ENCODE measurements around the gene MRPS18B. TPM values are rescaled to one million over a fixed set of nuclear protein-coding genes. Genes with fewer than 3 reads are reported as not detected.

MRPS18B gene
- total and polyA plus RNA-seq, 2 donors from 2014 or later = 62.1 to 135 TPM

DNA sequence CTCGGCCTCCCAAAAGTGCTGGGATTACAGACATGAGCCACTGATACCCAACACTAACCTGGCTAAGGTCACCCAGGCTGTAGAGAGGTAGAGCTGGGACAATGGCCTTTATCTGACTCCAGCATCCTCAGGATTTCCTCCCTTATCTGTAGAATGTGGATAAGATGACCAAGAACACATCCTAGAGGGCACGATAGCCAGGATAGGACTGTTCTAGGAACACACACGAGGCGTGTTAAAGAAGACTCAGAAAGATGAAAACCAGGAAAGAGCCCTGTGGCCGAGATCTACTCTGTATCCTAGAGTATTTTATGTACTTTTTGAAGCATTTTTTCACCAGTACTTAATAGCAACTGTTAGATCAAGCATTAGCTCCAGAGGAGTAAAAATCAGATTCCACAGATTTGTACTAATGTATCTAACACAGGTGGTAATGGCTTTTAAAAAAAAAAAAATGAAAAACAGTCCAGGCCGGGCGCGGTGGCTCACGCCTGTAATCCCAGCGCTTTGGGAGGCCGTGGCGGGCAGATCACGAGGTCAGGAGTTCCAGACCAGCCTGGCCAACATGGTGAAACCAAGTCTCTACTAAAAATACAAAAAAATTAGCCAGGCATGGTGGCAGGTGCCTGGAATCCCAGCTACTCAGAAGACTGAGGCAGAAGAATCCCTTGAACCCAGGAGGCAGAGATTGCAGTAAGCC is 17.9 kb upstream of the MRPS18B start:
- no peaks in the 10 kb centered on the region for H3K9me3 ChIP-seq (ENCODE audit: control insufficient read depth in 2 of 3, insufficient read depth in 1 of 3, low read length in 3 of 3)
- no peaks in the 10 kb centered on the region for H3K27me3 ChIP-seq (ENCODE audit: control insufficient read depth, insufficient read depth, low read length)
- intact Hi-C loops (cut with DNase I) = no loop called here
- no peak overlapping the region for H3K4me3 ChIP-seq (ENCODE audit: low read length in 3 of 3)
- peaks cover 20 to 39% (median 37%) of the 10 kb centered on the region in 3 donors for H3K36me3 ChIP-seq (ENCODE audit: control insufficient read depth in 2 of 3, insufficient read depth in 3 of 3, low read length in 3 of 3)
- no peak for FAIRE-seq
- no peak for DNase-seq
- no peaks in the 10 kb centered on the region for H3K4me1 ChIP-seq (ENCODE audit: control insufficient read depth in 2 of 3, insufficient read depth in 2 of 3, low read depth in 1 of 3, low read length in 3 of 3)
- TF ChIP-seq, protein P1, sequence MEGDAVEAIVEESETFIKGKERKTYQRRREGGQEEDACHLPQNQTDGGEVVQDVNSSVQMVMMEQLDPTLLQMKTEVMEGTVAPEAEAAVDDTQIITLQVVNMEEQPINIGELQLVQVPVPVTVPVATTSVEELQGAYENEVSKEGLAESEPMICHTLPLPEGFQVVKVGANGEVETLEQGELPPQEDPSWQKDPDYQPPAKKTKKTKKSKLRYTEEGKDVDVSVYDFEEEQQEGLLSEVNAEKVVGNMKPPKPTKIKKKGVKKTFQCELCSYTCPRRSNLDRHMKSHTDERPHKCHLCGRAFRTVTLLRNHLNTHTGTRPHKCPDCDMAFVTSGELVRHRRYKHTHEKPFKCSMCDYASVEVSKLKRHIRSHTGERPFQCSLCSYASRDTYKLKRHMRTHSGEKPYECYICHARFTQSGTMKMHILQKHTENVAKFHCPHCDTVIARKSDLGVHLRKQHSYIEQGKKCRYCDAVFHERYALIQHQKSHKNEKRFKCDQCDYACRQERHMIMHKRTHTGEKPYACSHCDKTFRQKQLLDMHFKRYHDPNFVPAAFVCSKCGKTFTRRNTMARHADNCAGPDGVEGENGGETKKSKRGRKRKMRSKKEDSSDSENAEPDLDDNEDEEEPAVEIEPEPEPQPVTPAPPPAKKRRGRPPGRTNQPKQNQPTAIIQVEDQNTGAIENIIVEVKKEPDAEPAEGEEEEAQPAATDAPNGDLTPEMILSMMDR (IDR thresholded peaks at IDR 0.05; ENCODE audit: borderline replicate concordance, extremely low read depth, insufficient read depth) = no peak
- H3K9ac ChIP-seq (ENCODE audit: low read length in 3 of 3) = no peak overlapping the region
- H3K27ac ChIP-seq (ENCODE audit: low read depth in 2 of 2, low read length in 2 of 2) = no peak overlapping the region

- TF ChIP-seq, protein P1 (IDR thresholded peaks at IDR 0.05; ENCODE audit: borderline replicate concordance, extremely low read depth, insufficient read depth) = no peak
- peaks cover 25 to 45% (median 44%) of the 10 kb centered on the region in 3 donors for H3K36me3 ChIP-seq (ENCODE audit: control insufficient read depth in 2 of 3, insufficient read depth in 3 of 3, low read length in 3 of 3)
- no peaks in the 10 kb centered on the region for H3K9me3 ChIP-seq (ENCODE audit: control insufficient read depth in 2 of 3, insufficient read depth in 1 of 3, low read length in 3 of 3)
- FAIRE-seq = no peak
- peak in 1 of 5 donors; percentile 77 for DNase-seq
- no peak overlapping the region for H3K9ac ChIP-seq (ENCODE audit: low read length in 3 of 3)
- intact Hi-C loops (cut with DNase I) = no loop called here
- H3K27me3 ChIP-seq (ENCODE audit: control insufficient read depth, insufficient read depth, low read length) = no peaks in the 10 kb centered on the region
- no peak overlapping the region for H3K4me3 ChIP-seq (ENCODE audit: low read length in 3 of 3)
- no peak overlapping the region for H3K27ac ChIP-seq (ENCODE audit: low read depth in 2 of 2, low read length in 2 of 2)
- no peaks in the 10 kb centered on the region for H3K4me1 ChIP-seq (ENCODE audit: control insufficient read depth in 2 of 3, insufficient read depth in 2 of 3, low read depth in 1 of 3, low read length in 3 of 3)
Measured at GRCh38 chr6:30600451-30600961, 17.1 kb upstream of the MRPS18B start.

- H3K9me3 ChIP-seq (ENCODE audit: control insufficient read depth in 2 of 3, insufficient read depth in 1 of 3, low read length in 3 of 3) = no peaks in the 10 kb centered on the region
- H3K27ac ChIP-seq (ENCODE audit: low read depth in 2 of 2, low read length in 2 of 2) = no peak overlapping the region
- intact Hi-C loops (cut with DNase I) = no loop called here
- no peak overlapping the region for H3K9ac ChIP-seq (ENCODE audit: low read length in 3 of 3)
- DNase-seq = no peak
- H3K36me3 ChIP-seq (ENCODE audit: control insufficient read depth in 2 of 3, insufficient read depth in 3 of 3, low read length in 3 of 3) = peaks cover 31 to 54% (median 51%) of the 10 kb centered on the region in 3 donors
- FAIRE-seq = no peak
- H3K4me1 ChIP-seq (ENCODE audit: control insufficient read depth in 2 of 3, insufficient read depth in 2 of 3, low read depth in 1 of 3, low read length in 3 of 3) = no peaks in the 10 kb centered on the region
- TF ChIP-seq, protein P1 (IDR thresholded peaks at IDR 0.05; ENCODE audit: borderline replicate concordance, extremely low read depth, insufficient read depth) = no peak
- no peak overlapping the region for H3K4me3 ChIP-seq (ENCODE audit: low read length in 3 of 3)
- H3K27me3 ChIP-seq (ENCODE audit: control insufficient read depth, insufficient read depth, low read length) = no peaks in the 10 kb centered on the region
Measured at GRCh38 chr6:30601436-30601814, 16.2 kb upstream of the MRPS18B start.
